GM13977 (cell line): ENCODE measurements around the gene MINDY4.

Experiments used
- DNase-seq: peaks from one replicate; pipeline ENCODE4 v3.0.0; 2012; ENCODE audit warnings: low spot score
- CTCF ChIP-seq: IDR thresholded peaks from 2 replicates; pipeline ENCODE4 v1.5.1; 2012; ENCODE audit warnings: mild to moderate bottlenecking, control low read depth; ENCODE audit not compliant: insufficient read depth; ENCODE audit errors: extremely low read depth, missing control alignments
- in situ Hi-C: fragments of 300-500 bp; cut with MboI; formaldehyde crosslinking; loops from one replicate; pipeline ENCODE4 v1.12.0; 2022; ENCODE audit warnings: low sequenced_read_pairs, low pct_unique_long_range_greater_than_20kb, mixed read lengths, inconsistent platforms; ENCODE audit not compliant: unreplicated experiment

MINDY4 gene

GRCh38 chr7:30771174-30771879 lies at the start of gene MINDY4:
MINDY4 (plus strand) TSS chr7:30771417; CDS start chr7:30771494, 77 bp downstream.
- no peak for TF ChIP-seq CTCF
- in situ Hi-C loops = no loop called here
- peak; percentile 89 for DNase-seq

DNA sequence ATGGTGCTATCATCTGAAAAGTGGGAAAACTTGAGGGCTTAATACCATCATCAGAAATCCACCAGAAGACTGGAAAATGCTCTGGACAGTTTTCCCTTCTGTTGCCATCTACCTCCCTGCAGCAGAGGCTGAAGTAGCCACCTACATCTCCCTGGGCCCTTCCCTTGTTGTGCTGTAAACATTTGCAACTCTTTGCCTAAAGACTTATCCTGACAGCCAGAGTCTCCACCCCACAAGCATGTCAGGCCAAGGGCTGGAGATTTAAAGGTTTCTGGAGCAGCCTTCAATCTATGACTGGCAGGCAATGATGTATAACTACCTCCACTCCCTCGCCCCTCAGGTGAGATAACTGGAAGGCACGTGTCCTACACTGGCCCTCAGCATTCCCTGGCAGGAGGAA lies 49.0 kb upstream of the MINDY4 start:
- TF ChIP-seq CTCF = no peak
- no peak for DNase-seq
- in situ Hi-C loops = no loop called here

DNA sequence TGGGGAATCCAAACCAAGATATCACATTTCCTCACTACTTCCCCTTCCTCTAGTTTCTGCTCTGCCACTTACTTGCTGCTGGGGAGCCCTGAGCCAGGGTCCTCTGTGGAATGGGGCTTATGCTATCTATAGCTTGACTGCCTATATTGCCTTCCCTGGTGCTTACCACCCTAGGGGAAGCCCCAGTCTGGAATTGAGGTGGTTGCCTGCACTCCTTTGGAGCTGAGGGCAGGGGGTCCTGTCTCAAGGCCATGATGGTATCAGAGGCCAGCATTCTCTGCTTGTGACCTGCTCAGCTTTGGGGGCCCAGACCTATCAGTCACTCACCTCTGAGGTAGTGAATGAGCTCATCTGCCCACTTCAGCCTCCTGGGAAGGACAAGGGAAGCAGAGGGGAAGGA lies 48.5 kb upstream of the MINDY4 start:
- no peak for TF ChIP-seq CTCF
- DNase-seq = no peak
- in situ Hi-C loops = no loop called here

DNA sequence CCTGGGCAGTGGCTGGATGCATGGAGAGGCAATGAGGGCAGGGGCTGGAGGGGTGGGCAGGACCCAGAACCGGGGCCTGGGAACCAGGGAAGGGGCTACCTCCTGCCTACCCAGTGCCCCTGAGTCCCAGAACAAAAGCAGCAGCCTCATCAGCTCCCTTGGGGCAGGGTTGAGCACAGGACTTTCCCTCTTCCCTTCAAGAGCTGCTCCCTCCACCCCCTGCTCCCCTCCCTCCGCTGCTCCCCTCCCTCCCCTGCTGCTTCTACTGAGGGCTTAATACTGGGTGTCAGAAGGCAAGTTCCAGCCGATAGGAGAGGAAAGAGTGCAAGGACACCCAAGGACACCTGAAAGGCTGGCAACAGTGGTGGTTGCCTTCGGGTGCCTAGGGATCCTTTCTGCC lies 47.4 kb upstream of the MINDY4 start:
- in situ Hi-C loops = no loop called here
- no peak for TF ChIP-seq CTCF
- no peak for DNase-seq

GRCh38 chr7:30726296-30727006 lies 44.8 kb upstream of the MINDY4 start:
- no peak for TF ChIP-seq CTCF
- no peak for DNase-seq

DNA sequence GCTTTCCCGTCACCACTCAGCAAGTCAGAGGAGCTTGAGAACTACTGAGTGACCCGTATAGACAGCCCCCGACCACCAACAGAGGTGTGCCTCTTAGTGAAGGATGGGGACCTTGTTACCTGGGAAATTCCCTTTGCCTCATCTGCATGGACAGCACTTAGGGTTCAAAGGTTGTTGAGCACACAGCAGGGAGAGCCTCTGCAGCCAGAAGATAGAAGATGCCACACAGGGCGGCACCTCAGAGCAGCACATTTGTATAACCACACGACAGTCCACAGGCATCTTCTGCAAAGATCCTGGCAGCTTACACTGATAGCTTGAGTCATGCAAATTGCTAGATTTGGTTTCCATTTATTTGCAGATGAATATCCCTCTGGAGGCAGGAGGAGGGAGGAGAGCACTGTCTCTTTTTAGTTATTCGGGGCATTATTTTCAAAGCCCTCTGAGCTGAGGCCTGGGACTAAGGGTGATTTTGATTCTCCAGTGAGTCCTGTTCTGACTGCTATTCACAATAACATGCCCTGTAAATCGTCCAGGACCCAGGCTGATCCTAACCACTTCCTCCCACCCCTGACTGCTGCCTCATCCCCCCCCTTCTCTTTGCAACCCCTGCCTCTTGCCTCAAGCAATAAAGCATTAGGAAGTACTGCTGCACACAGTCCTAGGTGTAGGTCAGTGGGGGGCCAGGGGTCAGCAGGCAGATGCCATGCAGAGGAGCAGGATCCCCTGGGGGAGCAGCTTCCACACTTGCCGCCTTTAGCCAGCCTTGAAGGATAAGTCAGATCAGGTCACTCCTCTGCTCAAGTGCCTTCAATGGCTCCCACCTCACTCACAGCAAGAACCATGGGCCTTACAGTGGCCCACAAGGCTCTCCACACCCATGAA lies 43.9 kb upstream of the MINDY4 start:
- DNase-seq = no peak
- in situ Hi-C loops = no loop called here
- no peak for TF ChIP-seq CTCF

More at GRCh38 chr7:30726296-30727006, 44.8 kb upstream of the MINDY4 start:
- in situ Hi-C loops = no loop called here
